PC-9 (cell line): ENCODE measurements around the gene PP2D1. TPM values are rescaled to one million over a fixed set of nuclear protein-coding genes. Genes with fewer than 3 reads are reported as not detected.

Source experiments
- BruUV-seq: library from RNA; stranded (reverse); fragments of 400-500 nt; replicated peaks from 2 replicates; lab custom pipeline; 2021; lab: Mats Ljungman, UMichigan
- CTCF ChIA-PET: fragments of 300-600 bp; sonication (Branson Sonifier 250); formaldehyde crosslinking; loops from one replicate; lab custom pipeline; 2022; ENCODE audit warnings: antibody characterized with exemption; lab: Charles Lee
- POLR2A ChIA-PET: fragments of 300-600 bp; sonication (Branson Sonifier 250); formaldehyde crosslinking; loops from one replicate; lab custom pipeline; 2022; ENCODE audit warnings: antibody characterized with exemption; ENCODE audit not compliant: unreplicated experiment; lab: Charles Lee
- DNase-seq, 2 experiments: peaks; one replicate each; pipeline versions ENCODE4 v3.0.0 to v3.0.0-alpha.2; 2015 to 2022; ENCODE audit warnings: mixed read lengths in 1 of 2
- H2AFZ ChIP-seq: fragments of 200-600 bp; sonication (generic); 2 replicates; pipeline ENCODE4 v1.8.1; 2017; ENCODE audit warnings: antibody characterized with exemption
- H3F3A ChIP-seq: fragments of 200-600 bp; sonication (generic); 2 replicates; pipeline ENCODE4 v1.8.1; 2017; ENCODE audit warnings: antibody characterized with exemption, mild to moderate bottlenecking, low read depth; ENCODE audit not compliant: insufficient read depth
- H3K27ac ChIP-seq: fragments of 200-600 bp; sonication (generic); 2 replicates; pipeline ENCODE4 v1.6.1; 2016; ENCODE audit warnings: mixed run types
- H3K27me3 ChIP-seq: fragments of 200-600 bp; sonication (generic); 2 replicates; pipeline ENCODE4 v1.6.1; 2016; ENCODE audit warnings: low read depth, mixed run types; ENCODE audit not compliant: insufficient read depth
- H3K36me3 ChIP-seq: fragments of 200-600 bp; sonication (generic); 2 replicates; pipeline ENCODE4 v1.6.1; 2016; ENCODE audit warnings: low read depth, mixed run types
- H3K4me1 ChIP-seq: fragments of 200-600 bp; sonication (generic); replicated peaks from 2 replicates; pipeline ENCODE4 v1.6.1; 2016; ENCODE audit warnings: mixed run types; ENCODE audit not compliant: insufficient read depth
- H3K4me2 ChIP-seq: fragments of 200-600 bp; sonication (generic); 2 replicates; pipeline ENCODE4 v1.6.1; 2017; ENCODE audit warnings: mixed run types
- H3K4me3 ChIP-seq: fragments of 200-600 bp; sonication (generic); 2 replicates; pipeline ENCODE4 v1.6.1; 2016; ENCODE audit warnings: mixed run types
- H3K79me2 ChIP-seq: fragments of 200-600 bp; sonication (generic); 2 replicates; pipeline ENCODE4 v1.6.1; 2017; ENCODE audit warnings: low read depth, mixed run types
- H3K9me2 ChIP-seq: fragments of 200-600 bp; sonication (generic); 2 replicates; pipeline ENCODE4 v1.8.1; 2017; ENCODE audit warnings: mild to moderate bottlenecking; ENCODE audit not compliant: insufficient read depth
- H3K9me3 ChIP-seq: fragments of 200-600 bp; sonication (generic); 2 replicates; pipeline ENCODE4 v1.8.1; 2016; ENCODE audit warnings: low read depth; ENCODE audit not compliant: insufficient read depth
- H4K20me1 ChIP-seq: fragments of 200-600 bp; sonication (generic); 2 replicates; pipeline ENCODE4 v1.8.1; 2017; ENCODE audit not compliant: insufficient read depth
- EZH2 ChIP-seq: fragments of 200-600 bp; sonication (generic); IDR thresholded peaks from 2 replicates; pipeline ENCODE4 v1.8.0; 2017; ENCODE audit warnings: antibody characterized with exemption, low read depth
- intact Hi-C: fragments of 100-400 bp; cut with micrococcal nuclease; formaldehyde crosslinking; loops from one replicate; pipeline ENCODE4 v1.10.0; 2022; ENCODE audit not compliant: unreplicated experiment
- total RNA-seq: library from RNA; stranded (reverse); gene quantifications from 2 replicates; pipeline ENCODE4 v1.2.3, GENCODE V29; 2021
- TF ChIP-seq, protein P1 (sequence below): fragments of 200-600 bp; sonication (generic); conservative IDR thresholded peaks from 2 replicates; pipeline ENCODE4 v1.6.1; 2017; ENCODE audit warnings: mixed run types, antibody characterized with exemption, mild to moderate bottlenecking, moderate library complexity

Gene PP2D1
- total RNA-seq, 1 experiment from 2014 or later = not detected

DNA sequence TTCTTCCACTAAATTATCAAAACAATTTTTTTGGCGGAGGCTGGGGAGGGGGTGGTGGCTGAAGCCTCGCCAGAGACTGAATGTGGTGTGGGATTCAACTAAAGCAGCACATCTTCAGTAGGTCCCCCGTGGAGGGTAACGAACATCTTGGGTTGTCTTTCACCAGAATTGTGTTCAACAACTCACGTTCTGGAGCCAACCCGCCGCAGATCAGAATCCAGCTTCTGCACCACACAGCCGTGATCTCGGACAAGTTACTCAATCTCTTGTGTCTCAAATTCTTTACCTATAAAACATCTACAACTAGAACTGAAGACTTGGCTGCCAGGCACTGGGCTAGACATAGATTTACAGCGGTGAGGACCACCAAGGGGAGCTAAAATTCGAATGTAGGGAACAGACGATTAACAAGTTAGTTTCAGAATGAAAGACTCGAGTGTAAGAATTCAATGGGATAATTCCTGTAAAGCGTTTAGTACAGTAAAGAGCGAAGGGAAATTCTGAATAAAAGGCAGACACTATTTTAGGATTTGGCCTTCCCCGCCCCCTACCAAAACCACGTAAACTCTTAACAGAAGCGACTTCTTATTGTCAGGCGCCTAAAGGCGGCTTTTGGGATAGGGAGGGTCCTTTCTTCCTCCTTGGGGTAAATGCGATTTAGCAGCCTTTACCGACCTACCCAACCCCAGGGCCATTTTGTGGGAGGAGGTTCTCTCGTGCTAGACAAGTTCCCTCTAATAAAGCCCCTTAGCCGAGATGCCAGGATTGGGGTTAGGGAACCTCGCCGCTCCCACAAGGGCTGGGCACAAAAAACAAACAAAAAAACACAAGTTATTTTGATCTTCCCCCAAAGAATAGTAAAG lies 65.9 kb downstream of the PP2D1 start:
- H3K4me1 ChIP-seq = peaks cover 32% of the 10 kb centered on the region
- H3K27me3 ChIP-seq = no peaks in the 10 kb centered on the region
- H3K27ac ChIP-seq = peak overlapping the region; percentile 97
- TSS peak; percentile 74 for BruUV-seq
- ChIA-PET CTCF (no interaction called here), POLR2A (no interaction called here)
- H4K20me1 ChIP-seq = peaks cover 34% of the 10 kb centered on the region
- H3K4me2 ChIP-seq = peak overlapping the region; percentile 94
- no peaks in the 10 kb centered on the region for H3K9me2 ChIP-seq
- peak overlapping the region; percentile 91 for H2AFZ ChIP-seq
- no peaks in the 10 kb centered on the region for H3K9me3 ChIP-seq
- TF ChIP-seq, protein P1, sequence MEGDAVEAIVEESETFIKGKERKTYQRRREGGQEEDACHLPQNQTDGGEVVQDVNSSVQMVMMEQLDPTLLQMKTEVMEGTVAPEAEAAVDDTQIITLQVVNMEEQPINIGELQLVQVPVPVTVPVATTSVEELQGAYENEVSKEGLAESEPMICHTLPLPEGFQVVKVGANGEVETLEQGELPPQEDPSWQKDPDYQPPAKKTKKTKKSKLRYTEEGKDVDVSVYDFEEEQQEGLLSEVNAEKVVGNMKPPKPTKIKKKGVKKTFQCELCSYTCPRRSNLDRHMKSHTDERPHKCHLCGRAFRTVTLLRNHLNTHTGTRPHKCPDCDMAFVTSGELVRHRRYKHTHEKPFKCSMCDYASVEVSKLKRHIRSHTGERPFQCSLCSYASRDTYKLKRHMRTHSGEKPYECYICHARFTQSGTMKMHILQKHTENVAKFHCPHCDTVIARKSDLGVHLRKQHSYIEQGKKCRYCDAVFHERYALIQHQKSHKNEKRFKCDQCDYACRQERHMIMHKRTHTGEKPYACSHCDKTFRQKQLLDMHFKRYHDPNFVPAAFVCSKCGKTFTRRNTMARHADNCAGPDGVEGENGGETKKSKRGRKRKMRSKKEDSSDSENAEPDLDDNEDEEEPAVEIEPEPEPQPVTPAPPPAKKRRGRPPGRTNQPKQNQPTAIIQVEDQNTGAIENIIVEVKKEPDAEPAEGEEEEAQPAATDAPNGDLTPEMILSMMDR = no peak
- no peak for TF ChIP-seq EZH2
- H3K36me3 ChIP-seq = peaks cover 14% of the 10 kb centered on the region; the same call in 1 of the 2 replicates
- peaks cover 40% of the 10 kb centered on the region for H3K79me2 ChIP-seq
- H3F3A ChIP-seq = peaks cover 28% of the 10 kb centered on the region
- DNase-seq = no peak
- intact Hi-C loops = loop anchor here (2.0 to 10.0 kb wide), 3 partner anchors 13 to 239 kb away; partner anchors contain the start of genes KAT2B and SGO1
- peak overlapping the region; percentile 69 for H3K4me3 ChIP-seq

DNA sequence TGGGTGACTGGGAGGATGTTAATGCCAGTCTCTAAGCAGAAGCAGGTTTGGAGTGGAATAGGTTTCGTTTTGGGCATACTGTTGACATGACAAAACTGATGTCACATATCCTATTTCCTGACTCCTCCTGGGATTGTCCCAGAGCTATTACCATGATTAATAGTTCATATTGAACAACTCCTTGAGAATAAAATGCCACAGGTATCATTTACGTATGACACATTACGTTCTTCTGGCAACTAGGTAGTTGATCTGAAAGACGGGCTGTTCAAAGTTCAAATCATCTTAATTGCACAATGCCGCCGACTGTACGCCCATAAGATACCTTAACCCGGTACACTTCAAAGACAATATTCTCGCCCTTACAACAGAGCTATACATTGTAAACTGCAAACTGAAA lies 66.5 kb downstream of the PP2D1 start:
- peak overlapping the region; percentile 69 for H3K4me3 ChIP-seq
- peak overlapping the region; percentile 94 for H3K4me2 ChIP-seq
- peaks cover 33% of the 10 kb centered on the region for H3K79me2 ChIP-seq
- H2AFZ ChIP-seq = peak overlapping the region; percentile 91
- peak in 1 of 2 experiments; percentile 87 for DNase-seq
- ChIA-PET CTCF (no interaction called here), POLR2A (no interaction called here)
- H3K4me1 ChIP-seq = peaks cover 37% of the 10 kb centered on the region
- H3K9me3 ChIP-seq = no peaks in the 10 kb centered on the region
- TF ChIP-seq, protein P1 = no peak
- no peak for TF ChIP-seq EZH2
- 0 out of 2 replicates have a peak, but pooled peaks cover 8% of the 10 kb centered on the region for H3K36me3 ChIP-seq
- H3K9me2 ChIP-seq = no peaks in the 10 kb centered on the region
- H3K27me3 ChIP-seq = no peaks in the 10 kb centered on the region
- intact Hi-C loops = loop anchor here (10.0 kb wide), 1 partner anchor 239 kb away; the partner anchor contains the start of gene SGO1
- peak overlapping the region; percentile 97 for H3K27ac ChIP-seq
- H3F3A ChIP-seq = peaks cover 28% of the 10 kb centered on the region
- BruUV-seq = no TSS peak
- peaks cover 27% of the 10 kb centered on the region for H4K20me1 ChIP-seq

DNA sequence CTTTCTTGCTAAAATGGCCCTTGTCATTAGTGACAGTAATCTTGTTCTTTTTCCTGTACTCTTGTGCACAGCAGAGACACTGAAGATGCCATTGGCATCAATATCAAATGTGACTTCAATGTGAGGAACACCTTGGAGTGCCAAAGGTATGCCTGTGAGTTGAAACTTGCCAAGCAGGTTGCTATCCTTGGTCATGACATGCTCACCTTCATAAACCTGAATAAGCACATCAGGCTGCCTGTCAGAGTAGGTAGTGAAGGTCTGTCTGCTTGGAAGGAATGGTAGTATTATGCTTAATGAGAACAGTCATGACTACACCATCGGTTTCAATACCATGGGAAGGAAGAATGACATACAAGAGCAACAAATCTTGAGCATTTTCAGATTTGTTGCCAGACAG lies 71.4 kb downstream of the PP2D1 start:
- no TSS peak for BruUV-seq
- Histone ChIP-seq H3K4me1 (peaks cover 33% of the 10 kb centered on the region), H3K4me3 (no peak overlapping the region), H3K9me2 (no peaks in the 10 kb centered on the region), H3K36me3 (no peaks in the 10 kb centered on the region), H3K27me3 (no peaks in the 10 kb centered on the region), H3K79me2 (no peaks in the 10 kb centered on the region), H4K20me1 (no peaks in the 10 kb centered on the region), H3K4me2 (no peak overlapping the region), H3K9me3 (no peaks in the 10 kb centered on the region), H2AFZ (no peak overlapping the region), H3F3A (peaks cover 25% of the 10 kb centered on the region), H3K27ac (no peak overlapping the region)
- POLR2A ChIA-PET = no interaction called here
- TF ChIP-seq EZH2 = no peak
- TF ChIP-seq, protein P1 = no peak
- DNase-seq = no peak
- intact Hi-C loops = loop anchor here (10.0 kb wide), 1 partner anchor 244 kb away; the partner anchor contains the start of gene SGO1
- CTCF ChIA-PET = interaction anchor here (0.5 kb wide), 1 partner anchor 41 kb away, joined by 3 read pairs; no protein-coding TSS in a partner anchor
